ENCODE measurements around the gene KYAT1. TPM values are rescaled to one million over a fixed set of nuclear protein-coding genes. Genes with fewer than 3 reads are reported as not detected.

KYAT1 gene
- total RNA-seq, 1 experiment from 2014 or later: 27.6 TPM

GRCh38 chr9:128928624-128929023, 46.9 kb upstream of the KYAT1 start:
- no TSS peak for BruUV-seq (replicated peaks)
- TF ChIP-seq EZH2 (IDR thresholded peaks at IDR 0.05; ENCODE audit: low read depth) (no peak), CTCF (conservative IDR thresholded peaks at IDR 0.05) (no peak)
- DNase-seq: no peak
- Histone ChIP-seq H3K4me1 (replicated peaks; ENCODE audit: insufficient read depth) (no peaks in the 10 kb centered on the region), H3K4me2 (no peak overlapping the region), H3K9me2 (ENCODE audit: insufficient read depth) (no peaks in the 10 kb centered on the region), H3K27me3 (ENCODE audit: insufficient read depth, low read depth) (no peaks in the 10 kb centered on the region), H4K20me1 (ENCODE audit: insufficient read depth) (no peaks in the 10 kb centered on the region), H3K79me2 (ENCODE audit: low read depth) (no peaks in the 10 kb centered on the region), H3K36me3 (ENCODE audit: low read depth) (no peaks in the 10 kb centered on the region), H3F3A (ENCODE audit: insufficient read depth, low read depth) (peaks cover 6% of the 10 kb centered on the region; the same call in 1 of the 2 replicates), H3K9me3 (ENCODE audit: insufficient read depth, low read depth) (no peaks in the 10 kb centered on the region), H2AFZ (no peak overlapping the region), H3K4me3 (no peak overlapping the region), H3K27ac (no peak overlapping the region)
- ChIA-PET POLR2A (ENCODE audit: unreplicated experiment) (no interaction called here), CTCF (interaction anchor here (0.6 to 1.4 kb wide), 7 partner anchors 9 to 76 kb away, joined by 3 to 8 read pairs (median 4); no protein-coding TSS in a partner anchor)
- intact Hi-C loops (cut with micrococcal nuclease; ENCODE audit: unreplicated experiment): loop anchor here (1.0 to 5.0 kb wide), 5 partner anchors 36 to 196 kb away; partner anchors contain the start of gene LRRC8A

DNA sequence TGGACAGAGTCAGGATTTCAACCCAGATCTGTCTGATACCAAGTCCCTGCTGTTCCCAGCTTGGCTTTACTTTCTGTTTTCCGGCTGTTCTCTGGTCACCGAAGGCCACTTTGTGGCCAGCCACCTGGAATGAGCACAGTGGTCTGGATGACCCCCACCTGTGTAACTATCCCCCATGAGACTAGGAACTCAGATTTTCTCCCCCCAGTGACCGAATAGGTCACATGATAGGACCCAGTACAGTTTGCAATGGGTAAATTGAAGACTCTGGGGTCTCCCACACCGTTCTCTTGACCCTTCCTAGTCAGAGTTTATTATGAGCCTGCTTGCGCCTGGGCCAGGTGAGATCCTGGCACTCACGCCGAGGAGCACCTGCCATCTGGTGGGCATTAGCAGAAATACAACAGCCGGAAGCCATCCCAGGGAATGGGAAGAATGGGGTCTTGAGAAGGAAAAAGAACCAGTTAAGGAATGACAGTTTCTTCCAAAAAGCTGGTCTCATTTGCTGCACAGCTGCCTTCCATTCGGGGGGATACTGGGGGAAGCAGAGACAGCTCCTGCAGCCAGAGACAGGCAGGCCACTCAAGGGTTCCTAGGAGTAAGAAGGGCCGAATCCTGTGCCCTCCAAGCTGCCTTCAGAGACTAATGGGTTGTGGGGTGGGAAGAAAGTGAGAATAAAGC, 46.1 kb upstream of the KYAT1 start:
- no peaks in the 10 kb centered on the region for H3K9me2 ChIP-seq (ENCODE audit: insufficient read depth)
- no peaks in the 10 kb centered on the region for H3K4me1 ChIP-seq (replicated peaks; ENCODE audit: insufficient read depth)
- H3K4me3 ChIP-seq: no peak overlapping the region
- H3K4me2 ChIP-seq: no peak overlapping the region
- H3K36me3 ChIP-seq (ENCODE audit: low read depth): no peaks in the 10 kb centered on the region
- no peak for TF ChIP-seq EZH2 (IDR thresholded peaks at IDR 0.05; ENCODE audit: low read depth)
- peak; percentile 95 for TF ChIP-seq CTCF (conservative IDR thresholded peaks at IDR 0.05)
- peaks cover 7% of the 10 kb centered on the region; the same call in 1 of the 2 replicates for H3F3A ChIP-seq (ENCODE audit: insufficient read depth, low read depth)
- intact Hi-C loops (cut with micrococcal nuclease; ENCODE audit: unreplicated experiment): loop anchor here (1.0 to 5.0 kb wide), 5 partner anchors 35 to 196 kb away; partner anchors contain the start of gene LRRC8A
- no peak overlapping the region for H3K27ac ChIP-seq
- H3K9me3 ChIP-seq (ENCODE audit: insufficient read depth, low read depth): no peaks in the 10 kb centered on the region
- no peaks in the 10 kb centered on the region for H3K27me3 ChIP-seq (ENCODE audit: insufficient read depth, low read depth)
- no peaks in the 10 kb centered on the region for H4K20me1 ChIP-seq (ENCODE audit: insufficient read depth)
- BruUV-seq (replicated peaks): no TSS peak
- peak in 1 of 2 experiments; percentile 70 for DNase-seq
- H2AFZ ChIP-seq: no peak overlapping the region
- POLR2A ChIA-PET (ENCODE audit: unreplicated experiment): no interaction called here
- no peaks in the 10 kb centered on the region for H3K79me2 ChIP-seq (ENCODE audit: low read depth)
- CTCF ChIA-PET: interaction anchor here (0.6 to 1.4 kb wide), 7 partner anchors 10 to 76 kb away, joined by 3 to 6 read pairs (median 4); no protein-coding TSS in a partner anchor

GRCh38 chr9:128923493-128923883, 41.7 kb upstream of the KYAT1 start:
- DNase-seq: no peak
- Histone ChIP-seq H3K79me2 (ENCODE audit: low read depth) (no peaks in the 10 kb centered on the region), H3K27me3 (ENCODE audit: insufficient read depth, low read depth) (no peaks in the 10 kb centered on the region), H3K4me1 (replicated peaks; ENCODE audit: insufficient read depth) (no peaks in the 10 kb centered on the region), H3K4me3 (no peak overlapping the region), H3K9me2 (ENCODE audit: insufficient read depth) (no peaks in the 10 kb centered on the region), H3K9me3 (ENCODE audit: insufficient read depth, low read depth) (no peaks in the 10 kb centered on the region), H3K4me2 (no peak overlapping the region), H4K20me1 (ENCODE audit: insufficient read depth) (no peaks in the 10 kb centered on the region), H3K36me3 (ENCODE audit: low read depth) (no peaks in the 10 kb centered on the region), H3K27ac (no peak overlapping the region), H2AFZ (no peak overlapping the region), H3F3A (ENCODE audit: insufficient read depth, low read depth) (peaks cover 11% of the 10 kb centered on the region; the same call in 1 of the 2 replicates)
- POLR2A ChIA-PET (ENCODE audit: unreplicated experiment): interaction anchor here (0.7 kb wide), 1 partner anchor 11 kb away, joined by 5 read pairs; no protein-coding TSS in a partner anchor
- intact Hi-C loops (cut with micrococcal nuclease; ENCODE audit: unreplicated experiment): no loop called here
- CTCF ChIA-PET: interaction anchor here (0.6 kb wide), 2 partner anchors 60 to 280 kb away, joined by 3 to 4 read pairs; no protein-coding TSS in a partner anchor
- no peak for TF ChIP-seq CTCF (conservative IDR thresholded peaks at IDR 0.05)
- no peak for TF ChIP-seq EZH2 (IDR thresholded peaks at IDR 0.05; ENCODE audit: low read depth)
- no TSS peak for BruUV-seq (replicated peaks)

Measured in PC-9 (cell line).